CD8-positive, alpha-beta memory T cell (primary cell): Measurements from ENCODE around the gene MIPOL1. TPM values are rescaled to one million over a fixed set of nuclear protein-coding genes. Genes with fewer than 3 reads are reported as not detected.

Experiments
- CTCF ChIA-PET: fragments of 350-600 bp; sonication (Branson Sonifier 250); formaldehyde crosslinking; loops from one replicate; lab custom pipeline; 2021; ENCODE audit warnings: antibody characterized with exemption; lab: Charles Lee
- POLR2A ChIA-PET: fragments of 350-600 bp; sonication (Branson Sonifier 250); formaldehyde crosslinking; loops from one replicate; lab custom pipeline; 2021; ENCODE audit warnings: antibody characterized with exemption; lab: Charles Lee
- DNase-seq, 5 donors: peaks; one replicate each; pipeline versions ENCODE4 v3.0.0 to v3.0.0-alpha.2; 2020 to 2022; ENCODE audit warnings: mixed read lengths in 1 of 5
- H3K27ac ChIP-seq: one replicate; pipeline ENCODE4 v1.7.0; 2013; ENCODE audit warnings: low read depth, mild to moderate bottlenecking, low read length, moderate library complexity
- H3K27me3 ChIP-seq: 2 replicates; pipeline ENCODE4 v1.7.0; 2013; ENCODE audit warnings: low read length, mild to moderate bottlenecking; ENCODE audit not compliant: insufficient read depth, poor library complexity, severe bottlenecking
- H3K36me3 ChIP-seq: 2 replicates; pipeline ENCODE4 v1.7.0; 2013; ENCODE audit warnings: mild to moderate bottlenecking, low read length, moderate library complexity; ENCODE audit not compliant: insufficient read depth
- H3K4me1 ChIP-seq: 2 replicates; pipeline ENCODE4 v1.7.0; 2013; ENCODE audit warnings: mild to moderate bottlenecking, low read length, moderate library complexity; ENCODE audit not compliant: insufficient read depth
- H3K4me3 ChIP-seq: 2 replicates; pipeline ENCODE4 v1.7.0; 2013; ENCODE audit warnings: mild to moderate bottlenecking, low read length
- H3K9me3 ChIP-seq: 2 replicates; pipeline ENCODE4 v1.7.0; 2013; ENCODE audit warnings: mild to moderate bottlenecking, low read length
- H3K27ac Mint-ChIP-seq, 8 donors: one replicate each; pipeline ENCODE4 v1.8.0; 2020 to 2021; ENCODE audit warnings: mixed read lengths in 8 of 8, mild to moderate bottlenecking in 6 of 8, inconsistent platforms in 3 of 8, moderate library complexity in 3 of 8
- H3K27me3 Mint-ChIP-seq, 2 donors: one replicate each; pipeline ENCODE4 v1.8.0; 2020 to 2021; ENCODE audit warnings: mixed read lengths in 2 of 2, mild to moderate bottlenecking in 1 of 2, moderate library complexity in 1 of 2
- H3K36me3 Mint-ChIP-seq, 3 donors: one replicate each; pipeline ENCODE4 v1.8.0; 2020 to 2021; ENCODE audit warnings: mixed read lengths in 3 of 3, inconsistent platforms in 1 of 3, mild to moderate bottlenecking in 1 of 3
- H3K4me1 Mint-ChIP-seq, 3 donors: one replicate each; pipeline ENCODE4 v1.8.0; 2020 to 2021; ENCODE audit warnings: mixed read lengths in 3 of 3, inconsistent platforms in 1 of 3, mild to moderate bottlenecking in 1 of 3
- H3K4me3 Mint-ChIP-seq, 7 donors: one replicate each; pipeline ENCODE4 v1.8.0; 2020 to 2021; ENCODE audit warnings: mixed read lengths in 7 of 7, mild to moderate bottlenecking in 6 of 7, moderate library complexity in 4 of 7, inconsistent platforms in 2 of 7
- H3K9me3 Mint-ChIP-seq, 5 donors: one replicate each; pipeline ENCODE4 v1.8.0; 2020 to 2022; ENCODE audit warnings: mixed read lengths in 5 of 5, mild to moderate bottlenecking in 3 of 5, moderate library complexity in 2 of 5, inconsistent platforms in 1 of 5
- polyA plus RNA-seq: library from polyadenylated mRNA; unstranded; fragments of 300-500 nt; fragmentation: Illumina TruSeq; gene quantifications from one replicate; pipeline ENCODE4 v1.2.3, GENCODE V29; 2021
- total RNA-seq, 2 experiments: library from RNA; stranded (reverse); gene quantifications; one replicate each; pipeline ENCODE4 v1.2.3, GENCODE V29; 2021

MIPOL1 gene
- total and polyA plus RNA-seq, 3 experiments from 2014 or later, result not detected

- CTCF ChIA-PET, result no interaction called here
These were observed 43.5 kb downstream of the MIPOL1 start for GRCh38 chr14:37241198-37241597.

GRCh38 chr14:37246427-37246829 is 48.7 kb downstream of the MIPOL1 start:
- Histone ChIP-seq H3K4me3 (no peak overlapping the region), H3K9me3 (no peaks in the 10 kb centered on the region), H3K27ac (no peak overlapping the region), H3K36me3 (no peaks in the 10 kb centered on the region), H3K27me3 (no peaks in the 10 kb centered on the region), H3K4me1 (no peaks in the 10 kb centered on the region)
- DNase-seq, result peak in 1 of 5 donors; percentile 4
- H3K4me1 Mint-ChIP-seq, result no peaks in the 10 kb centered on the region
- no peaks in the 10 kb centered on the region for H3K36me3 Mint-ChIP-seq
- H3K27ac Mint-ChIP-seq, result no peak overlapping the region
- ChIA-PET POLR2A (no interaction called here), CTCF (no interaction called here)
- H3K27me3 Mint-ChIP-seq, result no peaks in the 10 kb centered on the region
- no peaks in the 10 kb centered on the region for H3K9me3 Mint-ChIP-seq
- H3K4me3 Mint-ChIP-seq, result no peak overlapping the region

More at GRCh38 chr14:37241198-37241597, 43.5 kb downstream of the MIPOL1 start:
- no peaks in the 10 kb centered on the region for H3K36me3 Mint-ChIP-seq
- no peaks in the 10 kb centered on the region for H3K9me3 ChIP-seq
- H3K4me3 ChIP-seq, result no peak overlapping the region
- H3K4me3 Mint-ChIP-seq, result no peak overlapping the region
- H3K27ac ChIP-seq, result no peak overlapping the region
- peaks cover 0 to 2% of the 10 kb centered on the region in 2 donors for H3K27me3 Mint-ChIP-seq
- H3K27ac Mint-ChIP-seq, result no peak overlapping the region
- DNase-seq, result no peak
- no peaks in the 10 kb centered on the region for H3K4me1 Mint-ChIP-seq
- H3K4me1 ChIP-seq, result no peaks in the 10 kb centered on the region
- POLR2A ChIA-PET, result no interaction called here
- no peaks in the 10 kb centered on the region for H3K36me3 ChIP-seq
- H3K9me3 Mint-ChIP-seq, result peaks cover 0 to 5% (median 0%) of the 10 kb centered on the region in 5 donors
- H3K27me3 ChIP-seq, result no peaks in the 10 kb centered on the region

- ChIA-PET POLR2A (no interaction called here), CTCF (no interaction called here)
These were observed 50.2 kb downstream of the MIPOL1 start for GRCh38 chr14:37247791-37248461.

GRCh38 chr14:37251775-37252174 is 54.0 kb downstream of the MIPOL1 start:
- no peaks in the 10 kb centered on the region for H3K36me3 Mint-ChIP-seq
- no peaks in the 10 kb centered on the region for H3K9me3 ChIP-seq
- H3K4me1 ChIP-seq, result no peaks in the 10 kb centered on the region
- H3K27ac Mint-ChIP-seq, result no peak overlapping the region
- CTCF ChIA-PET, result no interaction called here
- H3K27ac ChIP-seq, result no peak overlapping the region
- no peaks in the 10 kb centered on the region for H3K9me3 Mint-ChIP-seq
- no peaks in the 10 kb centered on the region for H3K36me3 ChIP-seq
- no peaks in the 10 kb centered on the region for H3K27me3 ChIP-seq
- POLR2A ChIA-PET, result no interaction called here
- H3K4me3 ChIP-seq, result no peak overlapping the region
- no peak overlapping the region for H3K4me3 Mint-ChIP-seq
- no peak for DNase-seq
- no peaks in the 10 kb centered on the region for H3K4me1 Mint-ChIP-seq
- H3K27me3 Mint-ChIP-seq, result no peaks in the 10 kb centered on the region

More at GRCh38 chr14:37247791-37248461, 50.2 kb downstream of the MIPOL1 start:
- no peak for DNase-seq
- Histone ChIP-seq H3K4me3 (no peak overlapping the region), H3K4me1 (no peaks in the 10 kb centered on the region), H3K36me3 (no peaks in the 10 kb centered on the region), H3K9me3 (no peaks in the 10 kb centered on the region), H3K27ac (no peak overlapping the region), H3K27me3 (no peaks in the 10 kb centered on the region)
- Mint-ChIP-seq H3K9me3 (no peaks in the 10 kb centered on the region), H3K27me3 (no peaks in the 10 kb centered on the region), H3K36me3 (no peaks in the 10 kb centered on the region), H3K4me3 (no peak overlapping the region), H3K27ac (no peak overlapping the region), H3K4me1 (no peaks in the 10 kb centered on the region)

- Mint-ChIP-seq H3K4me3 (no peak overlapping the region), H3K4me1 (no peaks in the 10 kb centered on the region), H3K9me3 (no peaks in the 10 kb centered on the region), H3K27me3 (no peaks in the 10 kb centered on the region), H3K36me3 (no peaks in the 10 kb centered on the region), H3K27ac (no peak overlapping the region)
- Histone ChIP-seq H3K36me3 (no peaks in the 10 kb centered on the region), H3K4me1 (no peaks in the 10 kb centered on the region), H3K27me3 (no peaks in the 10 kb centered on the region), H3K27ac (no peak overlapping the region), H3K9me3 (no peaks in the 10 kb centered on the region), H3K4me3 (no peak overlapping the region)
- no peak for DNase-seq
- POLR2A ChIA-PET, result no interaction called here
- CTCF ChIA-PET, result no interaction called here
These were observed 54.7 kb downstream of the MIPOL1 start for GRCh38 chr14:37252434-37252833.

GRCh38 chr14:37253905-37254304 is 56.2 kb downstream of the MIPOL1 start:
- H3K27me3 ChIP-seq, result no peaks in the 10 kb centered on the region
- CTCF ChIA-PET, result no interaction called here
- H3K27ac ChIP-seq, result no peak overlapping the region
- H3K36me3 ChIP-seq, result no peaks in the 10 kb centered on the region
- no peaks in the 10 kb centered on the region for H3K27me3 Mint-ChIP-seq
- no peak overlapping the region for H3K4me3 ChIP-seq
- no peaks in the 10 kb centered on the region for H3K9me3 Mint-ChIP-seq
- no peaks in the 10 kb centered on the region for H3K4me1 Mint-ChIP-seq
- no peak for DNase-seq
- no peaks in the 10 kb centered on the region for H3K9me3 ChIP-seq
- no peaks in the 10 kb centered on the region for H3K36me3 Mint-ChIP-seq
- no peak overlapping the region for H3K27ac Mint-ChIP-seq
- H3K4me1 ChIP-seq, result no peaks in the 10 kb centered on the region
- H3K4me3 Mint-ChIP-seq, result no peak overlapping the region
- POLR2A ChIA-PET, result no interaction called here

- Histone ChIP-seq H3K4me1 (no peaks in the 10 kb centered on the region), H3K36me3 (no peaks in the 10 kb centered on the region), H3K27ac (no peak overlapping the region), H3K4me3 (no peak overlapping the region), H3K27me3 (no peaks in the 10 kb centered on the region), H3K9me3 (no peaks in the 10 kb centered on the region)
- ChIA-PET CTCF (no interaction called here), POLR2A (no interaction called here)
- Mint-ChIP-seq H3K36me3 (no peaks in the 10 kb centered on the region), H3K27ac (no peak overlapping the region), H3K4me1 (no peaks in the 10 kb centered on the region), H3K27me3 (no peaks in the 10 kb centered on the region), H3K4me3 (no peak overlapping the region), H3K9me3 (no peaks in the 10 kb centered on the region)
- DNase-seq, result no peak
These were observed 56.7 kb downstream of the MIPOL1 start for GRCh38 chr14:37254411-37254947.

- Histone ChIP-seq H3K4me1 (no peaks in the 10 kb centered on the region), H3K27ac (no peak overlapping the region), H3K27me3 (no peaks in the 10 kb centered on the region), H3K4me3 (no peak overlapping the region), H3K9me3 (no peaks in the 10 kb centered on the region), H3K36me3 (no peaks in the 10 kb centered on the region)
- no peak for DNase-seq
- no peaks in the 10 kb centered on the region for H3K4me1 Mint-ChIP-seq
- peaks cover 0 to 2% of the 10 kb centered on the region in 2 donors for H3K27me3 Mint-ChIP-seq
- CTCF ChIA-PET, result no interaction called here
- POLR2A ChIA-PET, result no interaction called here
- no peaks in the 10 kb centered on the region for H3K36me3 Mint-ChIP-seq
- no peak overlapping the region for H3K4me3 Mint-ChIP-seq
- H3K27ac Mint-ChIP-seq, result no peak overlapping the region
- H3K9me3 Mint-ChIP-seq, result peaks cover 0 to 2% (median 0%) of the 10 kb centered on the region in 5 donors
These were observed 59.8 kb downstream of the MIPOL1 start for GRCh38 chr14:37257501-37258070.
